Measurements from ENCODE around the gene MCUB.
"Not testable (repeated sequence)": the region's sequence is repeated elsewhere in the genome, so short reads cannot be mapped to it uniquely, and the experiment has no call there.

MCUB gene

GRCh38 chr4:109678925-109679324 lies 118.9 kb downstream of the MCUB start:
- DNase-seq (ENCODE audit: low read depth in 2 of 2) = not testable (repeated sequence)

GRCh38 chr4:109682875-109683274 lies 122.8 kb downstream of the MCUB start:
- DNase-seq (ENCODE audit: low read depth in 2 of 2) = no peak

DNA sequence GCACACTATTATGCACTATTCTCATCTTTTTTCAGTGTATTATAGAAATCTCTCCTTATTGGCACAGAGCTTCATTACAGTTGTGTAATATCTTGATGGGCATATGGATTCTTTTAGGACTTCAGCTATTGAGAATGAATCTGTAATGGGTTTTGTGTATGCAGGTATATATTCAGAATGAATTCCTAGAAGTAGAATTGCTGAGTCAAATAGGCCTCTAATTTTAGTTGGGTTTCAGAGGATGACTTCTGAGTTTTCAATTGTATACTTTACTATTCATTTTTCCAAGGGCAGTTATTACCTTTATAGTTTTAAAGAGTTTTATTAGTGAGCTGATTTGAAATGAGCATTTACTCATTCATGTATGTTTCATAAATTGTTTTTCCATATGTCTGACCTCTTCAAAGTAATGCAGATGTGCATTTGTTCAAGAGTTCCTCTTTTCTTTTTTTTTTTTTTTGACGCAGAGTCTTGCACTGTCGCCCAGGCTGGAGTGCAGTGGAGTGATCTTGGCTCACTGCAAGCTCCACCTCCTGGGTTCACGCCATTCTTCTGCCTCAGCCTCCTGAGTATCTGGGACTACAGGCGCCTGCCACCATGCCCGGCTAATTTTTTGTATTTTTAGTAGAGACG lies 123.7 kb downstream of the MCUB start:
- no peak for DNase-seq (ENCODE audit: low read depth in 2 of 2)

DNA sequence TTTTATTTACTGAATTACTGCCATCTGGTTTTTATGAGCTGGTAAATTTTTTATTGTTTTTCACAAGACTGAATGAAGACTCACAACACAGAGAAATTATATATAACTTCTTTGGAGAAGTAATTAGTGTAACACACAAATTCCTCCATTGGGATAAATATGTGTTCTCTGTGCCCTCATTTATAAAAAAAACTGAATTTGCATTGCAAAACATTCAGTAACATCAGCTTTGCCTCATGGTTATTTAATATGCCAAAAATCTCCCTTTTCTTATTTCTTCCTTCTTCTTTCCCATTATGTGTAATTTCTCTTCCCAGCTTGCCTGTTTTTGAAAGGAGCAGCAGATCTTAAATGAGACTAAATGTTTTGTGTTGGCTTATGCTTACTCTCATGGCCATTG lies 124.7 kb downstream of the MCUB start:
- DNase-seq (ENCODE audit: low read depth in 2 of 2) = no peak

DNA sequence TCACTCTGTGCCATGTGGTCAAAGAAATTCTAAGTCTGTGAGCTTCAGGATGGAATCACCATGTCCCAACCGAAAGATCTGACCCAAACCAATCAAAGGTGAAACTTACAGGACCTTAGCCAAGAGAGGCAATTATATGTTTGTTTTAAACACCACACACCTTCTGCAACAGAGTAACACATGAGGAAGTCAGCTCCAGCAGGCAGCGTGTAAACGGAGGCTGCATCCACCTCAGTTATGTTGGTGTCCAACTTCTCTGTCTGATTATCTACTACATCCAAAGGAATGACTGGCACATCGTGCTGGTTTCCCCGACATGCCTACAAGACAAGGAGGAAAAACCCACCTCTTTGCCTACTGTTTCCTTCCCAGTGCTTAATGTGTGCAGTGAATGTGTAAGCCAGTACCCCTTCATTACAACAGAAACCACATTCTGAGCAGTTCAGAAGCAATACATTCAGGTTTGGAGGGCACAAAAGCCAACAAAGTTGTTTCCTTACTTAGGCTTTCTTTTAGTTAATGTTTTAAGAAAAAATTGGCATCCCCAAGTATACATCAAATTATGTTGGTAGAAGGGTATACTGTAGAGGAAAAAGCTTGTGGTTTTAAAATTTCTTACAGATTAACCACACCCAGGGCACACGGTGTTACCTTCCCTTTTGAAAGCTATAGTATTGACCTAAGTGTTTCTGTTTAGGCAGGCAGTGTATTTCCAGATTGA lies 130.8 kb downstream of the MCUB start:
- no peak for DNase-seq (ENCODE audit: low read depth in 2 of 2)

GRCh38 chr4:109691411-109691920 lies 131.4 kb downstream of the MCUB start:
- no peak for DNase-seq (ENCODE audit: low read depth in 2 of 2)

- DNase-seq (ENCODE audit: low read depth in 2 of 2) = no peak
Measured at GRCh38 chr4:109698656-109699055, 138.6 kb downstream of the MCUB start.

DNA sequence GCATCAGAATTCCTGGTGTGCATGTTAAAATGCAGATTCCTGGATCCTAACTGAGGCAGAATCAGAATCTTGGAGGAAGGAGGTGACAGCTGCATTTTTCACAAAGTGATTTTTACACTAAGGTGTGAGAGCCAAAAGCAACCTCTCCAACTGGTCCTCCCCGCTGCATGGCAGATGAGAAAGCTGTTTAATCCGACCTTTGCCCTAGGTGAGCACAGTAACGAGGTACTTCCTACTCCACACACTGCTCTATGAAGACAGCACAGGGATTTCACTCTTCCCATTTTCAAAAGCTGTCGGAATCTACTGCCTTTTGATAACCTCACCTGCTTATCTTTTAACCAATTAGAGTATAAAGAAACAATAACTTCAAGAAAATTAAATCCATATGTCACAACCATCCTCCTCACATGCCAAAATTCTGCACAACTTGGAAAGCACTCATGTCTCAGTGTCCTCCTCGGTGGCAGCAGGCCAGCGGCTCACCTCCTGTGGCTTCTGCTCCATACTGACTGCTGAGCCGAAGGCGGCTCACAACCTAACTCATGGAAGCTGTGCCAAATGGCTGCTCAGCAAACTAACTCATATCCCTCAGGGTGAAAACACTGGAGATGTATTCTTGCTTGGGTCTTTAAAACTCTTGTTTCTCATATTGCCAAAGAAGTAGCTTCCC lies 139.6 kb downstream of the MCUB start:
- no peak for DNase-seq (ENCODE audit: low read depth in 2 of 2)

GRCh38 chr4:109701566-109702410 lies 141.7 kb downstream of the MCUB start:
- no peak for DNase-seq (ENCODE audit: low read depth in 2 of 2)

DNA sequence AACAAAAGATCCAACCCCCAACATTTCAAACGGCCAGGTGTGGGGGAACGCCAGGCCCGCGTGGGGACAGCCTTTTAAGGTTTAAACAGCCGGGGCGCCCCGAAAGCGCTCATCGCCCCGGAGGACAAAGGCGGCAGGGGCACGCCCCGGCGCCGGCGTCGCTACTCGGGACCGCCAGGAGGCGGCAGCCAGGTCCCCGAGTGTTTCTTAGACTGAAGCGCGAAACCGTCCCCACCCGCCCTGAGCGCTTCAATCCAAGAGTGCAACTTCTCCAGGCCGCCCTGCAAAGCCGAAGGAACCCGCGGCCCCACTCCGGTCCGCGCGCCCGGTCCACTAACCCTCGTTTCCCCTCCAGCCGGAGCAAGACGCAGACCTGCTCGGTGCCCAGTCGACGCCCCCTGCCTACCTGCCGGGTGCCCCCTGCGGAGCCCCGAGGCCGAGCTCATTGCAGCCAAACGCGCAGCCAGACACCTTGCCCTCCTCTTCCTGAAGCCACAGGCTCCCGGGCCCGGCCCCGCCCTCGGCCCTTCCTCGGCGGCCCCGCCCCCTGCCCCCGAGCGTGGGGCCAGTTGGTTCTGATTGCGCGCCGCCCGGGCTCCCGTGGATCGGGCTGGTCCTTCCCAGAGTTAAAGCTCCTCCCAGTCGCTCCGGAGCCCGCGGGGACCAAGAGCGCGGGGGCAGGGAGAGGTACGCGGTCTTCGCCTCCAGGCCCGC lies 143.1 kb downstream of the MCUB start, which contains the start of gene CASP6:
CASP6 (minus strand) TSS at position 496 of the 714 bp plus-strand sequence; CDS start at position 446, 50 bp downstream.
- peak; percentile 48 to 55 for DNase-seq (ENCODE audit: low read depth in 2 of 2)

DNA sequence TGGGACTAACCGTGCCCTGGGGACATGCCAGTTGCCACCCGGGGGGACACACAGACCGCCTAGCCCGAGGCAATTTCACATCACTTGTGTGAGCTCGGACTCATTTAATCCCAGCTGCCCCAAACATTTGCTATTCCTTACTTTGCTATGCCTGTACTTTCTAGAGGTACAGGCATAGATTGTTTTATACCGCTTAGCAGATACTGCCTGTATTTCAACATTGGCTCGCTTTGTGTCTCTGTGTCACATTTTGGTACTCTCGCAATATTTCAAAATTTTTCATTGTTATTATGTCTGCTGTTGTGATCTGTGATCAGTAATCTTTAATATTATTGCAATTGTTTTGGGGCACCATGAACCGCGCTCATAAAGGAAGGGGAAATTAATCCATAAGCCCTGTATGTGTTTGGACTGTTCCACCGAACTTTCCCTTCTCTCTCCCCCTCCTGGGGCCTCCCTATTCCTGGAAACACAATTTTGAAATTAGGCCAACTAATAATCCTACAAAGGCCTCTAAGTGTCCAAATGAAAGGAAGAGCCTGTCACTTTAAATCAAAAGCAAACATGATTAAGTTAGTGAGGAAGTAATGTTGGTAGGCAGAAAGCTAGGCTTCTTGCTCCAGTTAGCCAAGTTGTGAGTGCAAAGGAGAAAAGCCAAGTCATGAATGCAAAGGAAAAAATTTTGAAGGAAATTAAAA lies 143.8 kb downstream of the MCUB start:
- no peak for DNase-seq (ENCODE audit: low read depth in 2 of 2)

DNA sequence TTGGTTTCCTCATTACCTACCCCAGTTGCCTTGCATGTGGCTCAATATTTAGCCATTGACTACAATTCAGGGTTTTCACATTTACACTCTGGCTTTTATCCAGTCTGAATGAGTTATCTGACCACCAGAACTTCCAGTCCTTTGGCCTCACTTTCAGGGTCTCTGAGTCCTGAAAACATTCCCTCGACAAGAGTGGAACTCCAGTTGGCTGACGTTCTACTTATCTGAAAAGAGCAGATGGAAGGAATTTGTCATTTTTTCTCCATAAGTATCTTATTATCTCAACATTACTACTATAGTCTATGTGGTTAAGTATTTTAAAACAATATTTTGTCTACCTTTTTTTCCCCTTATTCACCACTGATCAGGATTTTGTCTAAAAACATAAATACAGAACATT lies 148.4 kb downstream of the MCUB start:
- no peak for DNase-seq (ENCODE audit: low read depth in 2 of 2)

DNA sequence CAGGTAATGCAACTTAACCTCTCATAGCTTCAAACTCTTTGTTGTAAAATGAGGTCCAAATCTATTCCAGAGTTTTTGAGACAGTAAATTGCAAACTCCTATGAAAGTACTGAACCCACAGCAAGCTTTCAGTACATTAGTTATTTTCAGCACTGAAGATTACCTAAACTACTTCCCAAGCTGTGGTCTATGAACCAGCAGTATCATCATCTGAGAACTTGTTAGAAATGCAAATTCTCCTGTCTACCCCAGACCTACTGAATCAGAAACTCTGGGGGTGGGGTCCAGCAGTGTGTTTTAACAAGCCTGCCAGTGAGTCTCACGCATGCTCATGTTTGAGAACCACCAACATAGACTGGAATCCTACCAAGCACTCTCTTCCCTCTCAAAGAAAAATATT lies 148.9 kb downstream of the MCUB start:
- no peak for DNase-seq (ENCODE audit: low read depth in 2 of 2)

DNA sequence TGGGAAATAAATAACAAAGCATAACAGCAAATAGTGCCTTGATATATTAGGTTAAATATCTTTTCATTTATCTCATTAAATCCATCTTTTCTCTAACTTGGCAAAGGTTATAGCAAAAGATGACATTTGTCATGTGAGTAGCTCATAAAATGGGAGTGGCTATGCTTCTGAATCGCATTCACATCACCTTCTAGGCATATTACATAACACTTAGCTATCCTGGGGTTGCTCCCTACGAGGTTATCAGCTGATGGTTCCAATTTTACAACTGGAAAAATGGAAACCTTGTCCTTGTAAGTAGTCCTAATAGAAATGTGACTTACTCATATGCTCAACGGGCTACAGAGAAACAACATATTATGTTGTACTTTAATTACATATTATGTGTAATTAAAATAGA lies 153.5 kb downstream of the MCUB start:
- DNase-seq (ENCODE audit: low read depth in 2 of 2) = no peak

- no peak for DNase-seq (ENCODE audit: low read depth in 2 of 2)
Measured at GRCh38 chr4:109718759-109719158, 158.7 kb downstream of the MCUB start.

GRCh38 chr4:109719604-109720003 lies 159.6 kb downstream of the MCUB start:
- no peak for DNase-seq (ENCODE audit: low read depth in 2 of 2)

- no peak for DNase-seq (ENCODE audit: low read depth in 2 of 2)
Measured at GRCh38 chr4:109721033-109721432, 161.0 kb downstream of the MCUB start.

DNA sequence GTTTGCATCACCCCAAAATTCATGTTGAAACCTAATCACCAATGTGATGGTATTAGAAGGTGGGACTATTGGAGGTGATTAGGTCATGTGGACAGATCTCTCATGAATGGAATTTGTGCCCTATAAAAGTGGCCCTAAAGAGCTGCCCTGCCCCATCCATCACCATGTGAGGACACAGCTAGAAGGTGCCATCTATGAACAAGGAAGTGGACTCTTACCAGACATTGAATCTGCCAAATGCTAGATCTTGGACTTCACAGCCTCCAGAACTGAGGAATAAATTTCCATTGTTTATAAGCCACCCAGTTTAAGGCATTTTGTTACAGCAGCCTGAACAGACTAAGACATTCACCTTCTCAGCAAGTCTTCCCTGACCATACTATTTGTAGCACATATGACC lies 162.3 kb downstream of the MCUB start:
- no peak for DNase-seq (ENCODE audit: low read depth in 2 of 2)

DNA sequence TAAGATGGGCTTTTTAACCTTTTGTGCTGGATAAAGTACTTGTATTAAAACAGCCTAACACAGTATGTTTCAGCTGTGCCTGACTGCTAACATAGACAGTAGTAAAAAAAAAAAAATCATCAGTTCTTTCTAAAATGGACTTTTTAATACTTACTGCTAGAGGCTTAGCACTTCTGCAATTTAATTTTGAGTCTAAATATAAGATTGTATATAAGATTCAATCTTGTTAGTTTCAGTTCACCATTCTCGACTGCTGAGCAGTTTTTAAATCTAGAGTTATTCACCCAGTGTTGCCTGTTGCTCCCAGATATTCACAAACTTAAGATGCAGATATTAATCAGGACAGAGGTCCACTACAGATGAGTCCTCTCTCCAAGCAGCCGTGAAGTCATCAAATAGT lies 163.1 kb downstream of the MCUB start:
- DNase-seq (ENCODE audit: low read depth in 2 of 2) = no peak

- DNase-seq (ENCODE audit: low read depth in 2 of 2) = no peak
Measured at GRCh38 chr4:109728385-109728784, 168.3 kb downstream of the MCUB start.
